IMR-90 (cell line): ENCODE measurements around the gene SLC25A5.

Source experiments
- BHLHE40 ChIP-seq: fragments of 150-350 bp; IDR thresholded peaks from 2 replicates; pipeline ENCODE4 v1.6.1; 2016; ENCODE audit warnings: mild to moderate bottlenecking, low read depth, low read length
- CEBPB ChIP-seq: IDR thresholded peaks from 2 replicates; pipeline ENCODE4 v1.6.1; 2012; ENCODE audit warnings: low read depth, low read length, improper control_type of control experiment
- CTCF ChIP-seq: conservative IDR thresholded peaks from 2 replicates; pipeline ENCODE4 v1.5.1; 2012; ENCODE audit warnings: mild to moderate bottlenecking, low read depth, low read length, improper control_type of control experiment
- FOS ChIP-seq: fragments of 150-350 bp; IDR thresholded peaks from 2 replicates; pipeline ENCODE4 v1.6.1; 2016; ENCODE audit warnings: low read depth, low read length
- MXI1 ChIP-seq: IDR thresholded peaks from 2 replicates; pipeline ENCODE4 v1.6.1; 2012; ENCODE audit warnings: low read depth, mild to moderate bottlenecking, low read length, moderate library complexity, borderline replicate concordance
- POLR2A ChIP-seq: IDR thresholded peaks from 2 replicates; pipeline ENCODE4 v1.6.1; 2012; ENCODE audit warnings: mild to moderate bottlenecking, low read depth, low read length
- RAD21 ChIP-seq: IDR thresholded peaks from 2 replicates; pipeline ENCODE4 v1.6.1; 2012; ENCODE audit warnings: low read length, improper control_type of control experiment
- RCOR1 ChIP-seq: IDR thresholded peaks from 2 replicates; pipeline ENCODE4 v1.6.1; 2012; ENCODE audit warnings: mild to moderate bottlenecking, low read length, improper control_type of control experiment; ENCODE audit not compliant: insufficient replicate concordance
- RFX5 ChIP-seq: IDR thresholded peaks from 2 replicates; pipeline ENCODE4 v1.8.0; 2012; ENCODE audit warnings: low read depth, mild to moderate bottlenecking, low read length, moderate library complexity
- USF2 ChIP-seq: fragments of 150-350 bp; IDR thresholded peaks from 2 replicates; pipeline ENCODE4 v1.6.1; 2017; ENCODE audit warnings: mild to moderate bottlenecking, antibody characterized with exemption, low read length, low read depth

- TF ChIP-seq USF2 (no peak), CTCF (no peak), FOS (no peak), MXI1 (no peak), CEBPB (no peak), RAD21 (no peak), POLR2A (no peak), RFX5 (no peak), RCOR1 (no peak), BHLHE40 (no peak)
Measured at GRCh38 chrX:119492463-119492862, 24.2 kb downstream of the SLC25A5 start.
